ENCODE data around the gene NOXO1. TPM values are rescaled to one million over a fixed set of nuclear protein-coding genes. Genes with fewer than 3 reads are reported as not detected.
"Not testable (repeated sequence)": the region's sequence is repeated elsewhere in the genome, so short reads cannot be mapped to it uniquely, and the experiment has no call there.

Gene NOXO1
- total and polyA plus RNA-seq, 11 donors: 0.06 to 0.15 TPM; not detected in 9

DNA sequence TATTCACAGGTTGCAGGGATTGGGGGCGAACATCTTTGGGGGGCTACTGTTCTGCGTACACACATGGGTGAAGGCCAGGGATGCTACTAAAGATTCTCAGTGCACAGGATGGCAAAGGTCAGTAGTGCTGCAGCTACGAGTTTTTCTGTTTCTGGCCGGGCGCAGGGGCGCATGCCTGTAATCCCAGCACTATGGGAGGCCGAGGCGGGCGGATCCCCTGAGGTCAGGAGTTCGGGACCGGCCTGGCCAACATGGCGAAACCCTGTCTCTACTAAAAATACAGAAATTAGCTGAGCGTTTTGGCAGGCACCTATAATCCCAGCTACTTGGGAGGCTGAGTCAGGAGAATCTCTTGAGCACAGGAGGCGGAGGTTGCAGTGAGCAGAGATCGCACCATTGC, 32.3 kb upstream of the NOXO1 start:
- no peak for ATAC-seq
- WGBS, 4 donors: 90 to 94% (median 91%) methylated on average over 15 of the region's 15 CpGs
- intact Hi-C loops (cut with DNase I): loop anchor here in 1 of 10 donors (5.0 kb wide), 1 partner anchor 139 kb away; no protein-coding TSS in a partner anchor
- H3K36me3 ChIP-seq: no peaks in the 10 kb centered on the region
- no peak overlapping the region for H3K27ac ChIP-seq
- TF ChIP-seq, protein P1, sequence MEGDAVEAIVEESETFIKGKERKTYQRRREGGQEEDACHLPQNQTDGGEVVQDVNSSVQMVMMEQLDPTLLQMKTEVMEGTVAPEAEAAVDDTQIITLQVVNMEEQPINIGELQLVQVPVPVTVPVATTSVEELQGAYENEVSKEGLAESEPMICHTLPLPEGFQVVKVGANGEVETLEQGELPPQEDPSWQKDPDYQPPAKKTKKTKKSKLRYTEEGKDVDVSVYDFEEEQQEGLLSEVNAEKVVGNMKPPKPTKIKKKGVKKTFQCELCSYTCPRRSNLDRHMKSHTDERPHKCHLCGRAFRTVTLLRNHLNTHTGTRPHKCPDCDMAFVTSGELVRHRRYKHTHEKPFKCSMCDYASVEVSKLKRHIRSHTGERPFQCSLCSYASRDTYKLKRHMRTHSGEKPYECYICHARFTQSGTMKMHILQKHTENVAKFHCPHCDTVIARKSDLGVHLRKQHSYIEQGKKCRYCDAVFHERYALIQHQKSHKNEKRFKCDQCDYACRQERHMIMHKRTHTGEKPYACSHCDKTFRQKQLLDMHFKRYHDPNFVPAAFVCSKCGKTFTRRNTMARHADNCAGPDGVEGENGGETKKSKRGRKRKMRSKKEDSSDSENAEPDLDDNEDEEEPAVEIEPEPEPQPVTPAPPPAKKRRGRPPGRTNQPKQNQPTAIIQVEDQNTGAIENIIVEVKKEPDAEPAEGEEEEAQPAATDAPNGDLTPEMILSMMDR (IDR thresholded peaks at IDR 0.05): no peak
- no peak for TF ChIP-seq POLR2A (IDR thresholded peaks at IDR 0.05)
- no peak for DNase-seq
- H3K27me3 ChIP-seq: peaks cover 0 to 7% (median 0%) of the 10 kb centered on the region in 9 donors
- H3K9me3 ChIP-seq: no peaks in the 10 kb centered on the region
- H3K4me1 ChIP-seq: peaks cover 6 to 17% (median 13%) of the 10 kb centered on the region in 12 donors
- H3K4me3 ChIP-seq: no peak overlapping the region

DNA sequence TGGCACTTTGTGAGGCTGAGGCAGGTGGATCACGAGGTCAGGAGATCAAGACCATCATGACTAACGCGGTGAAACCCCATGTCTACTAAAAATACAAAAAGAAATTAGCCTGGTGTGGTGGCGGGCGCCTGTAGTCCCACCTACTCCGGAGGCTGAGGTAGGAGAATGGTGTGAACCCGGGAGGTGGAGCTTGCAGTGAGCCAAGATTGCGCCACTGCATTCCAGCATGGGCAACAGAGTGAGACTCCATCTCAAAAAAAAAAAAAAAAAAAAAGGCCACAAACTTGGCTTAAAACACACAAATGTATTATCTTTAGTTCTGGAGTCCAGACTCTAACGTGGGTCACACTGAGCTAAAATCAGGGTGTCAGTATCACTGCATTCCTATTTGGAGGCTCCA, 30.5 kb upstream of the NOXO1 start:
- intact Hi-C loops (cut with DNase I): loop anchor here in 1 of 10 donors (5.0 kb wide), 1 partner anchor 141 kb away; no protein-coding TSS in a partner anchor
- H3K4me3 ChIP-seq: not testable (repeated sequence)
- 83 to 92% (median 88%) methylated on average over 9 of the region's 9 CpGs for WGBS, 4 donors

DNA sequence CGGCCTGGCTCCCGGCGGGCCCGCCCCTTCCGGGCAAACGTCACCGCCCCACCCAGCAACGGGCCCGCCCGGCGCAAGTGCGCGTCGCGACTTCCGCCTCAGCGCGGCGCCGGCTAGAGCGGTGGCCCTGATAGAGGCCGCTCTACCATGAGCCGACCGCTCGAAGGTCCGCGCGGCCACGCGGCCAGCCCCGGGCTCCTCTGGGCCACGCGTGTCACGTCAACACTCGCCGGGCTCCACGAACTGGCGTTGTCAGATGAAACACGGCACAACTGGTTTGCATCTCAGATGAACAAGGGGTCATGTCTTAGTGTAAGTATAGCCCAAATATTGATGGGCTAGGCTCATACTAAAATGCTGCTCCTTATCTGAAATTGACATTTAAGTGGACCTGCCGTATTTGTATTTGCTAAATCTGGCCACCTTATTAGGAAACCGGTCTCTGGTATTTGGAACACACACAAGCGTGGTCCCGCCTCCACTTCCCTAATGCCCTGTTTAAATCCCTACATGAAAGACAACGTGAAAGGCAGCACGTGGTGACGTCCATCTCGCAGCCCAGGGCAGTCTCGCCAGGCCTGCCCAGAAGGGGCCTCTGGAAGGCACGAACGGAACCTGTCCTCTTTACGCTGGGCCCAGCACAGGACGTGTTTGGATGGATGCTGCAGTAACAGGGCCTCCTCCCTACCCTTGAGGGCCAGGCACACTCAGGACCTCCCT, 28.7 kb upstream of the NOXO1 start, which contains the start of gene ZNF598:
Gene ZNF598, minus strand, starts transcription at position 31 of the 720 bp plus-strand sequence.
- peak within 1 kb of the TSS; percentile 69 to 100 (median 94) for H3K4me3 ChIP-seq
- no peaks in the 10 kb centered on the region for H3K9me3 ChIP-seq
- DNase-seq (peak; percentile 87 to 91 (median 88)), ATAC-seq (peak; percentile 90 to 97 (median 96))
- H3K36me3 ChIP-seq: no peaks in the 10 kb centered on the region
- intact Hi-C loops (cut with DNase I): loop anchor here in 3 of 10 donors (2.0 to 10.0 kb wide), 4 partner anchors 25 to 495 kb away; partner anchors contain the start of genes GFER (in 1 of the 3) and TRAF7 (in 1 of the 3)
- TF ChIP-seq, protein P1 (IDR thresholded peaks at IDR 0.05): peak in 2 of 12 donors; percentile 6 to 24
- TF ChIP-seq POLR2A (IDR thresholded peaks at IDR 0.05): peak in 1 of 2 donors; percentile 92
- peaks cover 20 to 53% (median 38%) of the 10 kb centered on the region in 12 donors for H3K4me1 ChIP-seq
- H3K27ac ChIP-seq: peak within 1 kb of the TSS; percentile 58 to 98 (median 93)
- H3K27me3 ChIP-seq: no peaks in the 10 kb centered on the region
- 1 to 6% (median 3%) methylated on average over 21 to 52 of the region's 52 CpGs for WGBS, 4 donors

More for the DNA sequence above, 30.5 kb upstream of the NOXO1 start:
- not testable (repeated sequence) for H3K9me3 ChIP-seq, DNase-seq, ATAC-seq, H3K27ac ChIP-seq, H3K36me3 ChIP-seq, H3K27me3 ChIP-seq
- H3K4me1 ChIP-seq: peaks cover 20 to 35% (median 29%) of the 10 kb centered on the region in 12 donors

DNA sequence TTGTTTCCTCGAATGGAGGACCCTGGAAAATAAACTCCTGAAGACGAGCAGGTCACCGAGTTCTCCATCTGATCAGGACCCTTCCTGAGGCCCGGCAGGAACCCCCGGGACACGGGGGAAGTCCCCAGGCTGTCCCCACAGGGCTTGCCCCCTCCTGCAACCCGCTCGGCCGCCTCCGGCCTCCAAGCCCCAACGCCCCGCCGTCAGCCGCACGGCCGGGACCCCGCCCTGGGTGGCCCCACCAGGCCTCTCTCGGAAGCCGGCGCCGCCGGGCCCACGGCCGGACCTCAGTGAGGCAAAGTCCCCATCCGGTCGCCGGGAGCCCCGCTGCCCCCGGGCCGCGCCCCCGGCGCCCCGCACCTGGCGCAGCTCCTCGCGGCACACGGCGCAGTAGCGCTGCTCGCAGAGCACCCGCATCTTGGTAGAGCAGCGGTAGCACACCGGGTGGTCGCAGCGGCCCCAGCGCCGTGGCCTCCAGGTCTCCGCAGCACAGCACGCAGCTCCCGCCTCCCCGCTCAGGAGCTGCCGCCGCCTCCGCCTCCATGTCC, 28.0 kb upstream of the NOXO1 start:
- Histone ChIP-seq H3K27me3 (no peaks in the 10 kb centered on the region), H3K4me1 (peaks cover 20 to 60% (median 43%) of the 10 kb centered on the region in 12 donors), H3K9me3 (no peaks in the 10 kb centered on the region), H3K27ac (peak overlapping the region; percentile 58 to 94 (median 88)), H3K4me3 (peak overlapping the region; percentile 69 to 100 (median 94)), H3K36me3 (no peaks in the 10 kb centered on the region)
- peak in 2 of 4 donors; percentile 2 to 15 for ATAC-seq
- TF ChIP-seq POLR2A (IDR thresholded peaks at IDR 0.05): no peak
- TF ChIP-seq, protein P1 (IDR thresholded peaks at IDR 0.05): no peak
- WGBS, 4 donors: 0 to 1% (median 0%) methylated on average over 1 to 55 of the region's 55 CpGs
- peak in 2 of 5 donors; percentile 33 to 34 for DNase-seq
- intact Hi-C loops (cut with DNase I): loop anchor here in 2 of 10 donors (2.0 to 10.0 kb wide), 3 partner anchors 24 to 496 kb away; partner anchors contain the start of genes GFER (in 1 of the 2) and TRAF7 (in 1 of the 2)

Data from heart left ventricle (tissue), 16 donors.